Measurements from ENCODE around the gene GABRG3.

The GABRG3 gene

DNA sequence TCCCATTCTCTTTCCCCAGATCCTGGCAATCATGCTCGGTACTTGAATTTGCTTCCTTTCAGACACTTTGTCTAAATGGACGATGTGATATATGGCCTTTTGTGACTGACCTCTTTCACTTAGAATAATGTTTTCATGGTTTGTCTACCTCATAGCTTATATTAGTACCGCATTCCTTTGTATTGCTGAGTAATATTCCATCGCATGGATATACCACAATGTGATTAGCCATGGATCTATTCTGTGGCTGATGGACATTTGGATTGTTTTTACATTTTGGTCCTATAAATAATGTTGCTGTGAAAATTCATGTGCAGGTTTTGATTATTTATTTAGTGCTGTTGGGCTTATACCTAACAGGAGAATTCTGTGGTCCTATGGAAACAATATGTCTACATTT is 458.6 kb downstream of the GABRG3 start:
- no peak for DNase-seq

DNA sequence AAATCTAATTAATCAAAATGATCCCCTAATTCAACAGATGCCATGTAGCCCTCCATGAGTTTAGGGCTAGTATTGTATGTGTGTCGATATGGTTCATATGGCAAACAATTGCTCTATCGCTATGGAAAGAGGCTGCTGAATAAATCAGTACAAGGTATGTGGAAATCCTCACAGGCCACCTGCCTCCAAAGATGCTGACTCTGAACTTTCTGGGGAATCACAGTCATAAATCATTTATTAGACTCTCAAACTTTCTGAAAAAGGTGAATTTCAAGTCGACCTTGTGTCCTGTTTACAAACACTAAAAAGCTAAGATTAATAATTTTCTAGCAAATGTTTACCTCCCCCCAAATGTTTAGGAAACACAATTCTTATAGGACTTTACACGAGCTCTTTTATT is 462.6 kb downstream of the GABRG3 start:
- no peak for DNase-seq

- no peak for DNase-seq
Observed at GRCh38 chr15:27438403-27439375, 467.7 kb downstream of the GABRG3 start.

DNA sequence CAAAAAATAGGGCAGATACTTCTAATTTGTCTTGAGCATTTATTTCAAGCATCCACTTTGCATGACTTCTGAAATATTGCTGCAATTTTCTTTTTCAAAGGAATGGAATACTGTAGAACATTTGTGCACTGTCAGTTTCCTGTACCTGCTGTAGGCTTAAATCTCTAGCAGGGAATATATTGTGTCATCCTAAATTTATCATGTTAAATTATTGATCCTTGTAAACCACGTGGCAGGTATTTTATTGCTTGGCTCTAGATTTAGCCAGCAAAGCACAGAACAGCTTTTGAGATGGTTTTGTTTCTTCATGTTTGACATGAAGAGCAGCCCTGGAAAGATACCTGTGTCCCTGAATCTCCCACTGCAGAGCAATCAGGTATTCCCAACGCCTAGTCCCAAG is 470.1 kb downstream of the GABRG3 start:
- DNase-seq: no peak

DNA sequence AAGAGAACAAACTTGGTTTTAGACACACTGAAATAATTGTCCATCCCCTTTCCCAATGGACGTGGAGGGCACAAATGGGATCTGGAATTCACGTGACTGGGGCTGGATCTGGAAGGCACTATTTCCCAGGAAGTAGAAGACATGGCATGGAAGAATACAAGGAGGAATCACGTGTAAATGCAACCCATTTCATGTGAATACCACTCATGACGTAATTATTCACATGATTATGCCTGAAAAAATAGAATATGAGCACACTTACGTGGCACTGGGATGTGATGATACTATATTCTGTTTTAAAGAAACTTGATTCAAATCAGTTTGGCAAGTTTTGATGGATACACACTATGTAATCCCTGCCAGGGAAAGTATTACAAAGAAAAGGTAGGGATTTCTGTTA is 477.3 kb downstream of the GABRG3 start:
- DNase-seq: no peak

DNA sequence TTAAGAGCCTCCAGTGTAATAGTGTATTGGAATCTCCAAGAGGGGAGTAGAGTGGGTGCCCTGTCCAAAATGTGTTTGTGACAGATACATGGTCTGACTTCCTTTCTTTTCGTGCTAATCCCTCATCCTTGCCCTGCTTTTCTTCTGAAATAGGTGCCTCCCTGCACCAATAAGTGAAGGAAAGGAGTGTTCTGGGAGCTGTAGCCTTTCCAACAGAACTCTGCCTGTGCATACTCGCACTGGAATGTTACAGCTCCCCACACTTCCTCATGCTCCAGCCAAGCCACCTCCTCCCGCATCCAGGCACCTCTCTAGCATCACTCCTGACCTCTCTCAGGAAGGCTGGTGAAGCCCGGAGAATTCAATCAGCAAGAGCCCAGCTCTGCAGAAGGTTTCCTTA is 478.0 kb downstream of the GABRG3 start:
- no peak for DNase-seq

DNA sequence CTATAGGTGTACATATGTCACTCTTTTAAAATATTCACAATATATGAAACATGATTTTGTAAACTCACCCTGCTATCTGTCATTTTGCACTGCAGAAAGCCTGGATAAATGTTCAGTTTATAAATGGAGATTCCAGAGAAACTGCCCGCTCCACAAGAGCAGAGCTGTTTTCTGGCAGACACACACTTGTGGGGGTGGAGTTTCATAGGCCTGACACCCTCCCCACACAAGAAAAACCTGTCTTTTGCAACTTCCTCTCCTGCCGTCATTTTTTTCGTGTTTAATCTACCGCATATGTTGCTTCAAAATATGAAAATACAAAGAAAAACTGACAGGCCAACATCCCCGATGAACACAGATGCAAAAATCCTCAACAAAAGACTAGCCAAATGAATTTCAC is 479.0 kb downstream of the GABRG3 start:
- no peak for DNase-seq

GRCh38 chr15:27454281-27455075 is 483.5 kb downstream of the GABRG3 start:
- no peak for DNase-seq

DNA sequence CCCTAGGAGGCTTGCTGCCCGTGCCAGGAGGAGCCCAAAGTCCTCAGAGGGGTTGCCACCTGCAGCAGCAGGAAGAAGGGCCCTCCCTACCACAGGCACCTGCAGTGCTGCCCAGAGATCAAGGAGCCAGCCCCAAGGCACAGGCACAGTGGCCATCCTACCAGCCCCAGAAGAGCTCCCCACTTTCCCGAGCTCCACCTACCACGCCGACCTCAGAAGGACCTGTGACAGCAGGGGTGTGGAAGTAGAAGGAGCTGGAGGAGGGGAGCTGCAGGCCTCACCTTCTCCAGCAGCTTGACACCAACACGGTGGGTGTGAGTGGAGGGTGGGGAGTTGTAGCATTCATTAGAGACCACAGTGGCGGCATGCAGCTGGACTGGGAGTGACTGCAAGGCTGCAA is 485.8 kb downstream of the GABRG3 start:
- no peak for DNase-seq

DNA sequence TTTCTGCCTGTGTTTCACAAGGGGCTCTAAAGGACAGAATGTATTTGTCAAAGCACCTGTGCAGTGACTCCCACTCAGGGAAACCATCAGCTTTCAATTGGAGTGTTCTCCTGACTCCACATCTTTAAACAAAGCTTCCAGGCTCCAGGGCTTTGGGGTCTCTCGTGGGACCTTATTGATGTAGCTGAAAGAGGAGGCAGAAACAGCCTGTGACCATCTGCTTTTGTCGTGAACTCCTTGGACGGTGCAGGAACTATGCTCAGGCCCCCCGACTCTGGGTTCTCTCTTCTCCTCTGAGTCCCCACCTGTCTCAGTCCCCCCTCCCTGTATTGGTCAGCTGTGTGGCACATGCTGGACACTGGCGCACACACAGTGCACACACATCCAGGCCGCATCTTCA is 486.8 kb downstream of the GABRG3 start:
- no peak for DNase-seq

- no peak for DNase-seq
Observed at GRCh38 chr15:27458345-27459084, 487.5 kb downstream of the GABRG3 start.

DNA sequence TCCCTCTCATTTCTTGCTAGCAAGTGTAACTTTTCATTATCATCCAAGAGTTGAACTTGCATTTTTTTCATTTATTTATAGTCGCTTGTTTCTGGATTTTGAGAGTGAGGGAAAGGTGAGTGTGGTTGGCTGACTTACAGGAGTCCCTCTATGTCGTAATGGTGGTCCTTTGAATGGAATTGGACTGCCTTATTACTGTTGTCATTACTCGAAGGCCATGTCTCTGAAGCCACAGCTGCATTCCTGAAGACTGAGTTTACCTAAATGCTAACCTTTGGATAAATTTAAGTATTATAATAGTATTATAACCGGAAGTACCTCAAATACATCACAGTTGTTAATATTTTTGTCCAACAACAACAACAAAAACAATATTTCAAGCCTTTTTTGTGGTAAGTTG is 488.9 kb downstream of the GABRG3 start:
- no peak for DNase-seq

GRCh38 chr15:27461181-27461580 is 490.2 kb downstream of the GABRG3 start:
- no peak for DNase-seq

GRCh38 chr15:27463525-27464088 is 492.6 kb downstream of the GABRG3 start:
- DNase-seq: no peak

GRCh38 chr15:27464941-27465612 is 494.1 kb downstream of the GABRG3 start:
- DNase-seq: no peak

DNA sequence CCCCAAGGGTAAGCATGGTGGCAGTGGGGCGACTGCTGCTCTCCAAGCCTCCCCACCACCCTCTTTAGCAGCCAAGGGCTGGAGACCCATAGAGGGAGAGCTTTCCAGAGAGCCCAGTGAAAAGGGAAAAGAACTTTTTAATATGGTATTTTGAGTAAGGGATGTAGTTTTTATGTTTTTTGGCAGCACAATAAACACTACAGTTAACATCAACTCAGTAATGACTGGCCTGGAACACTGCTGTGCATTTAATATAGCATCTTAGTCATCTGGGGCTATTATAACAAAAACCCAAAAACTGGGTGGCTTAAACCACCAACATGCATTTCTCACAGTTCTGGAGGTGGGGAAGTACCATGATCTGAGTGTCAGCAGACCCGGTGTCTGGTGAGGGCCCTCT is 495.8 kb downstream of the GABRG3 start:
- DNase-seq: no peak

- DNase-seq: no peak
Observed at GRCh38 chr15:27468151-27468591, 497.2 kb downstream of the GABRG3 start.

GRCh38 chr15:27473845-27474244 is 502.9 kb downstream of the GABRG3 start:
- no peak for DNase-seq

DNA sequence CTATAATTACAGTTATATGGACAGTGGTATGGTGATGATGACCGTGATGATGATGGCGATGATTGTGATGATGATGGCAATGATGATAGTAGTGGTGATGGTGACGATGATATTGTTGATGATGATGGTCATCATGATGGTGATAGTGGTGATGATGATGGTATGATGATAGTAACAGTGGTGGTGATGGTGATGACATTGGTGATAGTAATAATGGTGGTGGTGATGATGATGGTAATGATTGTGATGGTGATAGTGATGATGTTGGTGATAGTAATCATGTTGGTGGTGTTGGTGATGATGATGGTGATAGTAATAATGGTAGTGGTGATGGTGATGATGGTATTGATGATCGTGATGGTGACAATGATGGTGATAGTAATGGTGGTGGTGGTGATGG is 504.4 kb downstream of the GABRG3 start:
- no peak for DNase-seq

DNA sequence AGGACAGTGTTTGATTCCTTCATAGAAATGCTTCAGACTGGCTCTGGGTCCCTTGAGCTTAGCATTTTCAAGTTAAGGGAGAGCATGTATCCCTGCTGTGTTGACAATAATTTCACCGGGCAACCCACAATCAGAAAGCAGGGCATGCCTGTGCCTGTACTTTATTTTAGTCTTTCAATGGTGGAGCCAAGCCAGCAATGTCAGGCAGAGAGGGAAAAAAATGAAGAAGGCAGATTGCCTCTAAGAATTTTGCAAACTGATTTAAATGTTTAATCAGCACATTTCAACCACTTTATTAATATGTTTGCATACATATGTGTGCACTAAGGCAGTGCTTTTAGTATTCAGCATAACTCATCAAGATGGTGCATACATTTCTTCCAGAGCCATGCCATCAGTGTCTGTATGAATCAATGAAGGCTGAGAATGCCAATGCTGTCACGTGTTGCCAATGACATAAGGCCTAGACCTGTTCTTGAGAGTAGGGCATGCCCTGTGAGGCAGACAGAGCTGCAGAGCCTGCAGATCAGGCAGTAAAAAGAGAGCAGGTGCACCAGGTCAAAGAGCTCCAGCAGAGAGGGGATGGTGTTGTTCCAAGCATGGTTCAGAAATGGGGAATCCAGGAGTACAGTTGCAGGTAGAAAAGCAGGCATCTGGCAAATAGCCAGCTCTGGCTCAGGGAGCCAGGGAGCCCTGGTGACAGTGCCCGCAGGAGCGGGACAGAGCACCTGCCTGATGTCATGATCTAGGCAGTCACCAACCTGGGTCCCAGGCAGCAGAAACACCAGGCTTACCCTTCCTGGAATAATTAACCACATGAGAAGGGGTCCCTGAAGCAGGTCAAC is 508.5 kb downstream of the GABRG3 start:
- no peak for DNase-seq

- no peak for DNase-seq
Observed at GRCh38 chr15:27480141-27480530, 509.2 kb downstream of the GABRG3 start.
